HEK293 (cell line): ENCODE results near the gene PRR23A.

Source experiments
- CTCF ChIA-PET: fragments of 350-600 bp; formaldehyde crosslinking; extraction: SDS; loops from one replicate; lab custom pipeline; 2021; ENCODE audit warnings: antibody characterized with exemption; lab: Yijun Ruan, JAX
- POLR2A ChIA-PET: fragments of 300-600 bp; formaldehyde crosslinking; extraction: SDS; loops from one replicate; lab custom pipeline; 2020; ENCODE audit warnings: antibody characterized with exemption, inconsistent platforms; lab: Yijun Ruan, JAX
- H3K27ac ChIP-seq: fragments of 200-500 bp; sonication (Bioruptor generic); 2 replicates; pipeline ENCODE4 v1.5.1; 2014; ENCODE audit warnings: low read depth, low read length, control low read depth, inconsistent platforms; ENCODE audit errors: extremely low read depth
- H3K36me3 ChIP-seq, 2 experiments: fragments of 200-500 bp in 1 of 2; sonication (Bioruptor generic) in 1 of 2; 1 replicate in 1 of 2; 2 replicates in 1 of 2; pipeline ENCODE4 v1.5.1; 2014 to 2017; ENCODE audit warnings: inconsistent platforms in 2 of 2, low read length in 2 of 2; ENCODE audit not compliant: control insufficient read depth in 2 of 2, insufficient read depth in 1 of 2
- H3K4me1 ChIP-seq: fragments of 200-500 bp; sonication (Bioruptor generic); 2 replicates; pipeline ENCODE4 v1.5.1; 2014; ENCODE audit warnings: mild to moderate bottlenecking, low read length, inconsistent platforms; ENCODE audit not compliant: control insufficient read depth, insufficient read depth
- H3K4me3 ChIP-seq: 2 replicates; pipeline ENCODE4 v1.5.1; 2011; ENCODE audit warnings: low read depth, mild to moderate bottlenecking, control low read depth, low read length, moderate library complexity
- H3K9me3 ChIP-seq: fragments of 200-500 bp; sonication (Bioruptor generic); 2 replicates; pipeline ENCODE4 v1.5.1; 2014; ENCODE audit warnings: low read depth, low read length, inconsistent platforms; ENCODE audit not compliant: control insufficient read depth, insufficient read depth
- IKZF3 ChIP-seq: fragments of 450-650 bp; IDR thresholded peaks from 2 replicates; pipeline ENCODE4 v1.5.0; 2018; ENCODE audit warnings: missing biosample characterization, mild to moderate bottlenecking, missing genetic modification characterization, moderate library complexity
- KLF10 ChIP-seq: fragments of 450-650 bp; IDR thresholded peaks from 2 replicates; pipeline ENCODE4 v1.5.1; 2018; ENCODE audit warnings: missing biosample characterization, mild to moderate bottlenecking, missing genetic modification characterization
- KLF8 ChIP-seq: fragments of 450-650 bp; formaldehyde crosslinking; IDR thresholded peaks from 2 replicates; pipeline ENCODE4 v1.5.1; 2016; ENCODE audit warnings: missing biosample characterization, missing genetic modification characterization
- SP7 ChIP-seq: fragments of 450-650 bp; formaldehyde crosslinking; IDR thresholded peaks from 2 replicates; pipeline ENCODE4 v1.5.1; 2016; ENCODE audit warnings: missing biosample characterization, missing genetic modification characterization
- WT1 ChIP-seq: fragments of 450-650 bp; formaldehyde crosslinking; IDR thresholded peaks from 2 replicates; pipeline ENCODE4 v1.5.1; 2016; ENCODE audit warnings: missing biosample characterization, missing genetic modification characterization
- ZBTB21 ChIP-seq: fragments of 450-650 bp; formaldehyde crosslinking; IDR thresholded peaks from 2 replicates; pipeline ENCODE4 v1.5.1; 2017; ENCODE audit warnings: missing biosample characterization, missing genetic modification characterization
- ZNF292 ChIP-seq: fragments of 450-650 bp; formaldehyde crosslinking; IDR thresholded peaks from 2 replicates; pipeline ENCODE4 v1.5.1; 2016; ENCODE audit warnings: low read depth, missing biosample characterization, missing genetic modification characterization, borderline replicate concordance
- ZNF433 ChIP-seq: fragments of 450-650 bp; formaldehyde crosslinking; IDR thresholded peaks from 2 replicates; pipeline ENCODE4 v1.5.1; 2016; ENCODE audit warnings: missing biosample characterization, missing genetic modification characterization, low read depth
- ZNF530 ChIP-seq: fragments of 450-650 bp; formaldehyde crosslinking; IDR thresholded peaks from 2 replicates; pipeline ENCODE4 v1.5.1; 2016; ENCODE audit warnings: low read depth, missing biosample characterization, missing genetic modification characterization
- ZNF571 ChIP-seq: fragments of 450-650 bp; formaldehyde crosslinking; IDR thresholded peaks from 2 replicates; pipeline ENCODE4 v1.5.0; 2017; ENCODE audit warnings: missing biosample characterization, missing genetic modification characterization
- ZNF621 ChIP-seq: fragments of 450-650 bp; formaldehyde crosslinking; IDR thresholded peaks from 2 replicates; pipeline ENCODE4 v1.5.1; 2017; ENCODE audit warnings: missing biosample characterization, missing genetic modification characterization
- ZNF768 ChIP-seq: fragments of 450-650 bp; formaldehyde crosslinking; IDR thresholded peaks from 2 replicates; pipeline ENCODE4 v1.5.1; 2018; ENCODE audit warnings: missing biosample characterization, mild to moderate bottlenecking, missing genetic modification characterization
- ZNF776 ChIP-seq: fragments of 450-650 bp; formaldehyde crosslinking; IDR thresholded peaks from 2 replicates; pipeline ENCODE4 v1.5.0; 2017; ENCODE audit warnings: missing biosample characterization, missing genetic modification characterization, borderline replicate concordance
- ZSCAN30 ChIP-seq: fragments of 450-650 bp; IDR thresholded peaks from 2 replicates; pipeline ENCODE4 v1.5.1; 2018; ENCODE audit warnings: missing biosample characterization, mild to moderate bottlenecking, missing genetic modification characterization, moderate library complexity
- TF ChIP-seq, protein P1 (sequence below): fragments of 450-650 bp; formaldehyde crosslinking; IDR thresholded peaks from 2 replicates; pipeline ENCODE4 v1.5.1; 2016; ENCODE audit warnings: missing biosample characterization, missing genetic modification characterization
- TF ChIP-seq, protein P2 (sequence below): fragments of 450-650 bp; formaldehyde crosslinking; IDR thresholded peaks from 2 replicates; pipeline ENCODE4 v1.5.1; 2016; ENCODE audit warnings: missing biosample characterization, missing genetic modification characterization
- TF ChIP-seq, protein P3 (sequence below): fragments of 450-650 bp; formaldehyde crosslinking; IDR thresholded peaks from 2 replicates; pipeline ENCODE4 v1.5.1; 2016; ENCODE audit warnings: missing biosample characterization, missing genetic modification characterization
- TF ChIP-seq, protein P4 (sequence below): fragments of 450-650 bp; formaldehyde crosslinking; IDR thresholded peaks from 2 replicates; pipeline ENCODE4 v1.5.1; 2016; ENCODE audit warnings: missing biosample characterization, missing genetic modification characterization
- TF ChIP-seq, protein P5 (sequence below): fragments of 450-650 bp; formaldehyde crosslinking; IDR thresholded peaks from 2 replicates; pipeline ENCODE4 v1.5.1; 2016; ENCODE audit warnings: missing biosample characterization, missing genetic modification characterization
- TF ChIP-seq, protein P6 (sequence below): fragments of 450-650 bp; formaldehyde crosslinking; IDR thresholded peaks from 2 replicates; pipeline ENCODE4 v1.5.1; 2017; ENCODE audit warnings: missing biosample characterization, missing genetic modification characterization

PRR23A gene

DNA sequence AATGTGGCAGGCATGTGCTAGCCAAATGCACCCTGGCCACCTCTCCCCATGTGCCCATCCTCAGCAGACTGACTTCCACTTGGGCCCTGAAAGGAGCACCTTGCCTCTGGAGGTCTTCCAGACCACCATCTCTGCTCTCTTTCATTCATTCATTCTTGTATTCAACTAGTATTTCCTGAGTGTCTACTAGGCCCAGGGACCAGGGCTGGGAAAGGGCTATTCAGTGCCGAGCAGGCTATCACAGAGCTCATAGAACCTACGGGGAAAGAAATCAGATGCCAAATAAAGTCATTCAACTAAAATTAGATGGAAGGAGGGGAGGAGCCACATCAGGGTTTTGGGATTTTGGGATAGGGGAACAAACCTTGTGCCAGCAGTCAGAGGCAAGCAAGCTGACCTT is 18.9 kb downstream of the PRR23A start:
- POLR2A ChIA-PET: no interaction called here

DNA sequence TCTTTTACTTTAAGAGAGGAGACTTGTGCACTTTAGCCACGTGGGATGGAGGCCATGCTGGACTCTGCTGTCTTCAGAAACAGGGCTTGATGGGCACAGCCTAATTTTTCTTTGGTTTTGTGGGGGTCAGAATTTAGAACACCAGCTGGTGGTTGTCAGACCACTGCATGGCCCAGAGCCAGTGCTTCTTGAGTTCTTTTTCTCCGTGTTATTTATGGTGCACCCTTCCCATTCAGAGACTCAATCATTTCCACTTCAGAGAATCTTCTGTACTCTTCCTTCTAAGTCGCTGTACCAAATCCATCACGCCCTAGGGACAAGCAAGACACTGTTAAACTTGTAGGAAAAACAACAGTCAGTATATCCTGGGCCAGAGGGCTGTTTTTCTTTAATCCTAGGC is 20.1 kb downstream of the PRR23A start:
- H3K36me3 ChIP-seq: no peaks in the 10 kb centered on the region
- no peak overlapping the region for H3K27ac ChIP-seq
- POLR2A ChIA-PET: no interaction called here
- CTCF ChIA-PET: no interaction called here
- H3K9me3 ChIP-seq: no peaks in the 10 kb centered on the region
- H3K4me1 ChIP-seq: no peaks in the 10 kb centered on the region
- H3K4me3 ChIP-seq: no peak overlapping the region
- TF ChIP-seq WT1 (tag by site-specific recombination): no peak
- TF ChIP-seq ZBTB21: no peak
- TF ChIP-seq, protein P1, sequence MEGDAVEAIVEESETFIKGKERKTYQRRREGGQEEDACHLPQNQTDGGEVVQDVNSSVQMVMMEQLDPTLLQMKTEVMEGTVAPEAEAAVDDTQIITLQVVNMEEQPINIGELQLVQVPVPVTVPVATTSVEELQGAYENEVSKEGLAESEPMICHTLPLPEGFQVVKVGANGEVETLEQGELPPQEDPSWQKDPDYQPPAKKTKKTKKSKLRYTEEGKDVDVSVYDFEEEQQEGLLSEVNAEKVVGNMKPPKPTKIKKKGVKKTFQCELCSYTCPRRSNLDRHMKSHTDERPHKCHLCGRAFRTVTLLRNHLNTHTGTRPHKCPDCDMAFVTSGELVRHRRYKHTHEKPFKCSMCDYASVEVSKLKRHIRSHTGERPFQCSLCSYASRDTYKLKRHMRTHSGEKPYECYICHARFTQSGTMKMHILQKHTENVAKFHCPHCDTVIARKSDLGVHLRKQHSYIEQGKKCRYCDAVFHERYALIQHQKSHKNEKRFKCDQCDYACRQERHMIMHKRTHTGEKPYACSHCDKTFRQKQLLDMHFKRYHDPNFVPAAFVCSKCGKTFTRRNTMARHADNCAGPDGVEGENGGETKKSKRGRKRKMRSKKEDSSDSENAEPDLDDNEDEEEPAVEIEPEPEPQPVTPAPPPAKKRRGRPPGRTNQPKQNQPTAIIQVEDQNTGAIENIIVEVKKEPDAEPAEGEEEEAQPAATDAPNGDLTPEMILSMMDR: no peak
- TF ChIP-seq ZNF768 (tag by site-specific recombination): no peak
- TF ChIP-seq, protein P2, sequence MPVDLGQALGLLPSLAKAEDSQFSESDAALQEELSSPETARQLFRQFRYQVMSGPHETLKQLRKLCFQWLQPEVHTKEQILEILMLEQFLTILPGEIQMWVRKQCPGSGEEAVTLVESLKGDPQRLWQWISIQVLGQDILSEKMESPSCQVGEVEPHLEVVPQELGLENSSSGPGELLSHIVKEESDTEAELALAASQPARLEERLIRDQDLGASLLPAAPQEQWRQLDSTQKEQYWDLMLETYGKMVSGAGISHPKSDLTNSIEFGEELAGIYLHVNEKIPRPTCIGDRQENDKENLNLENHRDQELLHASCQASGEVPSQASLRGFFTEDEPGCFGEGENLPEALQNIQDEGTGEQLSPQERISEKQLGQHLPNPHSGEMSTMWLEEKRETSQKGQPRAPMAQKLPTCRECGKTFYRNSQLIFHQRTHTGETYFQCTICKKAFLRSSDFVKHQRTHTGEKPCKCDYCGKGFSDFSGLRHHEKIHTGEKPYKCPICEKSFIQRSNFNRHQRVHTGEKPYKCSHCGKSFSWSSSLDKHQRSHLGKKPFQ (tag by site-specific recombination): no peak
- no peak for TF ChIP-seq ZNF292 (tag by site-specific recombination)
- TF ChIP-seq ZNF776: no peak
- TF ChIP-seq, protein P3, sequence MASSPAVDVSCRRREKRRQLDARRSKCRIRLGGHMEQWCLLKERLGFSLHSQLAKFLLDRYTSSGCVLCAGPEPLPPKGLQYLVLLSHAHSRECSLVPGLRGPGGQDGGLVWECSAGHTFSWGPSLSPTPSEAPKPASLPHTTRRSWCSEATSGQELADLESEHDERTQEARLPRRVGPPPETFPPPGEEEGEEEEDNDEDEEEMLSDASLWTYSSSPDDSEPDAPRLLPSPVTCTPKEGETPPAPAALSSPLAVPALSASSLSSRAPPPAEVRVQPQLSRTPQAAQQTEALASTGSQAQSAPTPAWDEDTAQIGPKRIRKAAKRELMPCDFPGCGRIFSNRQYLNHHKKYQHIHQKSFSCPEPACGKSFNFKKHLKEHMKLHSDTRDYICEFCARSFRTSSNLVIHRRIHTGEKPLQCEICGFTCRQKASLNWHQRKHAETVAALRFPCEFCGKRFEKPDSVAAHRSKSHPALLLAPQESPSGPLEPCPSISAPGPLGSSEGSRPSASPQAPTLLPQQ (tag by site-specific recombination): no peak
- no peak for TF ChIP-seq ZNF433 (tag by site-specific recombination)
- TF ChIP-seq, protein P4, sequence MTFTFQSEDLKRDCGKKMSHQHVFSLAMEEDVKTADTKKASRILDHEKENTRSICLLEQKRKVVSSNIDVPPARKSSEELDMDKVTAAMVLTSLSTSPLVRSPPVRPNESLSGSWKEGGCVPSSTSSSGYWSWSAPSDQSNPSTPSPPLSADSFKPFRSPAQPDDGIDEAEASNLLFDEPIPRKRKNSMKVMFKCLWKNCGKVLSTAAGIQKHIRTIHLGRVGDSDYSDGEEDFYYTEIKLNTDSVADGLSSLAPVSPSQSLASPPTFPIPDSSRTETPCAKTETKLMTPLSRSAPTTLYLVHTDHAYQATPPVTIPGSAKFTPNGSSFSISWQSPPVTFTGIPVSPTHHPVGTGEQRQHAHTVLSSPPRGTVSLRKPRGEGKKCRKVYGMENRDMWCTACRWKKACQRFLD: no peak
- TF ChIP-seq ZNF621 (tag by site-specific recombination): no peak

More for the DNA sequence above, 18.9 kb downstream of the PRR23A start:
- no peaks in the 10 kb centered on the region for H3K4me1 ChIP-seq
- TF ChIP-seq ZNF571 (tag by site-specific recombination) (no peak), SP7 (tag by site-specific recombination) (no peak), KLF10 (tag by site-specific recombination) (no peak), ZNF530 (no peak), KLF8 (tag by site-specific recombination) (no peak), ZSCAN30 (tag by site-specific recombination) (no peak), IKZF3 (no peak)
- TF ChIP-seq, protein P3 (tag by site-specific recombination): no peak
- TF ChIP-seq, protein P5, sequence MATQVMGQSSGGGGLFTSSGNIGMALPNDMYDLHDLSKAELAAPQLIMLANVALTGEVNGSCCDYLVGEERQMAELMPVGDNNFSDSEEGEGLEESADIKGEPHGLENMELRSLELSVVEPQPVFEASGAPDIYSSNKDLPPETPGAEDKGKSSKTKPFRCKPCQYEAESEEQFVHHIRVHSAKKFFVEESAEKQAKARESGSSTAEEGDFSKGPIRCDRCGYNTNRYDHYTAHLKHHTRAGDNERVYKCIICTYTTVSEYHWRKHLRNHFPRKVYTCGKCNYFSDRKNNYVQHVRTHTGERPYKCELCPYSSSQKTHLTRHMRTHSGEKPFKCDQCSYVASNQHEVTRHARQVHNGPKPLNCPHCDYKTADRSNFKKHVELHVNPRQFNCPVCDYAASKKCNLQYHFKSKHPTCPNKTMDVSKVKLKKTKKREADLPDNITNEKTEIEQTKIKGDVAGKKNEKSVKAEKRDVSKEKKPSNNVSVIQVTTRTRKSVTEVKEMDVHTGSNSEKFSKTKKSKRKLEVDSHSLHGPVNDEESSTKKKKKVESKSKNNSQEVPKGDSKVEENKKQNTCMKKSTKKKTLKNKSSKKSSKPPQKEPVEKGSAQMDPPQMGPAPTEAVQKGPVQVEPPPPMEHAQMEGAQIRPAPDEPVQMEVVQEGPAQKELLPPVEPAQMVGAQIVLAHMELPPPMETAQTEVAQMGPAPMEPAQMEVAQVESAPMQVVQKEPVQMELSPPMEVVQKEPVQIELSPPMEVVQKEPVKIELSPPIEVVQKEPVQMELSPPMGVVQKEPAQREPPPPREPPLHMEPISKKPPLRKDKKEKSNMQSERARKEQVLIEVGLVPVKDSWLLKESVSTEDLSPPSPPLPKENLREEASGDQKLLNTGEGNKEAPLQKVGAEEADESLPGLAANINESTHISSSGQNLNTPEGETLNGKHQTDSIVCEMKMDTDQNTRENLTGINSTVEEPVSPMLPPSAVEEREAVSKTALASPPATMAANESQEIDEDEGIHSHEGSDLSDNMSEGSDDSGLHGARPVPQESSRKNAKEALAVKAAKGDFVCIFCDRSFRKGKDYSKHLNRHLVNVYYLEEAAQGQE: no peak
- TF ChIP-seq, protein P6, sequence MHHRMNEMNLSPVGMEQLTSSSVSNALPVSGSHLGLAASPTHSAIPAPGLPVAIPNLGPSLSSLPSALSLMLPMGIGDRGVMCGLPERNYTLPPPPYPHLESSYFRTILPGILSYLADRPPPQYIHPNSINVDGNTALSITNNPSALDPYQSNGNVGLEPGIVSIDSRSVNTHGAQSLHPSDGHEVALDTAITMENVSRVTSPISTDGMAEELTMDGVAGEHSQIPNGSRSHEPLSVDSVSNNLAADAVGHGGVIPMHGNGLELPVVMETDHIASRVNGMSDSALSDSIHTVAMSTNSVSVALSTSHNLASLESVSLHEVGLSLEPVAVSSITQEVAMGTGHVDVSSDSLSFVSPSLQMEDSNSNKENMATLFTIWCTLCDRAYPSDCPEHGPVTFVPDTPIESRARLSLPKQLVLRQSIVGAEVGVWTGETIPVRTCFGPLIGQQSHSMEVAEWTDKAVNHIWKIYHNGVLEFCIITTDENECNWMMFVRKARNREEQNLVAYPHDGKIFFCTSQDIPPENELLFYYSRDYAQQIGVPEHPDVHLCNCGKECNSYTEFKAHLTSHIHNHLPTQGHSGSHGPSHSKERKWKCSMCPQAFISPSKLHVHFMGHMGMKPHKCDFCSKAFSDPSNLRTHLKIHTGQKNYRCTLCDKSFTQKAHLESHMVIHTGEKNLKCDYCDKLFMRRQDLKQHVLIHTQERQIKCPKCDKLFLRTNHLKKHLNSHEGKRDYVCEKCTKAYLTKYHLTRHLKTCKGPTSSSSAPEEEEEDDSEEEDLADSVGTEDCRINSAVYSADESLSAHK (tag by site-specific recombination): no peak
- no peaks in the 10 kb centered on the region for H3K9me3 ChIP-seq
- no peaks in the 10 kb centered on the region for H3K36me3 ChIP-seq
- no peak overlapping the region for H3K27ac ChIP-seq
- no peak overlapping the region for H3K4me3 ChIP-seq
- CTCF ChIA-PET: interaction anchor here (1.2 kb wide), 1 partner anchor 392 kb away, joined by 3 read pairs; no protein-coding TSS in a partner anchor
